NCI-H2029 (cell line): ENCODE data around the gene TPST2.

ENCODE experiments used
- DNase-seq: peaks from one replicate; lab custom pipeline; 2025; lab: John Stamatoyannopoulos, UW

The TPST2 gene

GRCh38 chr22:26579331-26579886 lies 10.5 kb downstream of the TPST2 start:
- no peak for DNase-seq

- no peak for DNase-seq
Measured at GRCh38 chr22:26577081-26577480, 12.9 kb downstream of the TPST2 start.

GRCh38 chr22:26576026-26576680 lies 13.8 kb downstream of the TPST2 start:
- DNase-seq, result no peak

GRCh38 chr22:26574001-26574723 lies 15.8 kb downstream of the TPST2 start:
- DNase-seq, result no peak

- no peak for DNase-seq
Measured at GRCh38 chr22:26573026-26573662, 16.8 kb downstream of the TPST2 start.

- no peak for DNase-seq
Measured at GRCh38 chr22:26570864-26571525, 18.9 kb downstream of the TPST2 start.

GRCh38 chr22:26570115-26570514 lies 19.8 kb downstream of the TPST2 start:
- no peak for DNase-seq

- DNase-seq, result no peak
Measured at GRCh38 chr22:26568207-26568706, 21.7 kb downstream of the TPST2 start.

- no peak for DNase-seq
Measured at GRCh38 chr22:26567610-26568009, 22.3 kb downstream of the TPST2 start.

- no peak for DNase-seq
Measured at GRCh38 chr22:26566994-26567393, 22.9 kb downstream of the TPST2 start.

GRCh38 chr22:26565889-26566288 lies 24.0 kb downstream of the TPST2 start:
- DNase-seq, result no peak

- no peak for DNase-seq
Measured at GRCh38 chr22:26565181-26565580, 24.8 kb downstream of the TPST2 start.

- DNase-seq, result no peak
Measured at GRCh38 chr22:26564672-26565071, 25.3 kb downstream of the TPST2 start.

GRCh38 chr22:26564181-26564580 lies 25.8 kb downstream of the TPST2 start:
- no peak for DNase-seq

- no peak for DNase-seq
Measured at GRCh38 chr22:26563022-26563421, 26.9 kb downstream of the TPST2 start.

GRCh38 chr22:26561756-26562417 lies 28.0 kb downstream of the TPST2 start:
- no peak for DNase-seq

- DNase-seq, result no peak
Measured at GRCh38 chr22:26559961-26560575, 29.9 kb downstream of the TPST2 start.

- DNase-seq, result no peak
Measured at GRCh38 chr22:26558248-26558895, 31.6 kb downstream of the TPST2 start.

- no peak for DNase-seq
Measured at GRCh38 chr22:26556904-26557303, 33.0 kb downstream of the TPST2 start.

- DNase-seq, result no peak
Measured at GRCh38 chr22:26555478-26555877, 34.5 kb downstream of the TPST2 start.

GRCh38 chr22:26554956-26555355 lies 35.0 kb downstream of the TPST2 start:
- no peak for DNase-seq
